AG04449 (cell line): ENCODE results near the gene LMLN.

Source experiments
- CTCF ChIA-PET: fragments of 350-600 bp; formaldehyde crosslinking; extraction: SDS; loops from one replicate; lab custom pipeline; 2021; ENCODE audit warnings: antibody characterized with exemption; lab: Yijun Ruan, JAX
- POLR2A ChIA-PET: fragments of 400-600, 350-600 bp; formaldehyde crosslinking; extraction: SDS; loops from one replicate; lab custom pipeline; 2020; ENCODE audit warnings: antibody characterized with exemption, inconsistent platforms; lab: Yijun Ruan, JAX
- DNase-seq: peaks from one replicate; pipeline ENCODE4 v3.0.0-alpha.2; 2010; ENCODE audit warnings: low read depth, low spot score
- H3K4me3 ChIP-seq: 2 replicates; pipeline ENCODE4 v1.5.1; 2011; ENCODE audit warnings: low read depth, mild to moderate bottlenecking, control low read depth, low read length
- CTCF ChIP-seq: IDR thresholded peaks from one replicate; pipeline ENCODE4 v1.5.1; 2011; ENCODE audit warnings: mild to moderate bottlenecking, moderate library complexity, low read length, control low read depth, inconsistent platforms; ENCODE audit not compliant: insufficient read depth; ENCODE audit errors: missing control alignments

The LMLN gene

GRCh38 chr3:197950677-197951061 is 9.3 kb upstream of the LMLN start:
- no peak for TF ChIP-seq CTCF
- POLR2A ChIA-PET = no interaction called here
- CTCF ChIA-PET = interaction anchor here (1.6 to 3.8 kb wide), 2 partner anchors 8 to 45 kb away, joined by 7 to 22 read pairs; no protein-coding TSS in a partner anchor
- DNase-seq = no peak
- peak overlapping the region; percentile 81 for H3K4me3 ChIP-seq

DNA sequence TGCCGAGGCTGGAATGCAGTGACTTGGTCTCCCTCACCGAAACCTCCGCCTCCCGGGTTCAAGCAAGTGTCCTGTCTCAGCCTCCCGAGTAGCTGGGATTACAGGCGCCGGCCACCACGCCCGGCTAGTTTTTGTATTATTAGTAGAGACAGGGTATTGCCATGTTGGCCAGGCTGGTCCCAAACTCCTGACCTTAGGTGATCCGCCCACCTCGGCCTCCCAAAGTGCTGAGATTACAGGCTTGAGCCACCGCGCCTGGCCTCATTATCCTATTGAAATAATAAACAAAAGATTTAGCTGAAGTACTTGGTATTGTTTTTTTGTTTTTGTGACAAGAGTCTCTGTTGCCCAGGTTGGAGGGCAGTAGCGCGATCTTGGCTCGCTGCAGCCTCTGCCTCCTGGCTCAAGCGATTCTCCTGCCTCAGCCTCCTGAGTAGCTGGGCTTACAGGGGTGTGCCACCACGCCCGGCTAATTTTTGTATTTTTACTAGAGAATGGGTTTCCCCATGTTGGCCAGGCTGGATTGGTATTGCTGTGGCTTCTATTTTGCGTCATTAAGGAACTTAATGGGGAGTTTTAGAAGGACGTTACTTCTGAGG is 8.5 kb upstream of the LMLN start:
- DNase-seq = no peak
- no peak for TF ChIP-seq CTCF
- peak overlapping the region; percentile 81 for H3K4me3 ChIP-seq
- ChIA-PET POLR2A (no interaction called here), CTCF (interaction anchor here (1.4 to 3.8 kb wide), 3 partner anchors 8 to 45 kb away, joined by 6 to 22 read pairs (median 7); no protein-coding TSS in a partner anchor)

GRCh38 chr3:197952440-197952839 is 7.6 kb upstream of the LMLN start:
- CTCF ChIA-PET = interaction anchor here (0.6 to 3.8 kb wide), 3 partner anchors 9 to 46 kb away, joined by 3 to 22 read pairs (median 6); no protein-coding TSS in a partner anchor
- TF ChIP-seq CTCF = no peak
- POLR2A ChIA-PET = interaction anchor here (0.7 kb wide), 1 partner anchor 1002 kb away, joined by 4 read pairs; no protein-coding TSS in a partner anchor
- no peak for DNase-seq
- no peak overlapping the region for H3K4me3 ChIP-seq

- DNase-seq = no peak
- ChIA-PET POLR2A (no interaction called here), CTCF (interaction anchor here (1.3 to 2.2 kb wide), 2 partner anchors 9 to 48 kb away, joined by 4 to 11 read pairs; no protein-coding TSS in a partner anchor)
- no peak overlapping the region for H3K4me3 ChIP-seq
- TF ChIP-seq CTCF = no peak
These were observed 6.7 kb upstream of the LMLN start for GRCh38 chr3:197953325-197953724.

DNA sequence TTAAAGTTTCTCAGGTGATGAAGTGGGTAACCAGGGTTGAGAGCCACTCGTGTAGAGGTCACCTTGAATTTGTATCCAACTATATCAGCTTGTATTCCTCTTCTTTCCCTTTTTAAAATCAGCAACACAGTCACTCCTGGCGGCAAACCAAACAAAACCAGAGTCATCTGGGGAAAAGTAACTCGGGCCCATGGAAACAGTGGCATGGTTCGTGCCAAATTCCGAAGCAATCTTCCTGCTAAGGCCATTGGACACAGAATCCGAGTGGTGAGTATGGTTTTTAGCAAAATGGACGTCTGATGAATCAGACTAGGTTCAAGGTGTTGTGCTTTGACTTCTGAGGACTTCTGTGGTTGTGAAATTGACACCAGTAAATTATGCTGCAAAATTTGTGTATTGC is 6.1 kb upstream of the LMLN start:
- H3K4me3 ChIP-seq = no peak overlapping the region
- no peak for DNase-seq
- ChIA-PET POLR2A (no interaction called here), CTCF (interaction anchor here (1.3 to 2.2 kb wide), 2 partner anchors 10 to 48 kb away, joined by 4 to 11 read pairs; no protein-coding TSS in a partner anchor)
- TF ChIP-seq CTCF = no peak

DNA sequence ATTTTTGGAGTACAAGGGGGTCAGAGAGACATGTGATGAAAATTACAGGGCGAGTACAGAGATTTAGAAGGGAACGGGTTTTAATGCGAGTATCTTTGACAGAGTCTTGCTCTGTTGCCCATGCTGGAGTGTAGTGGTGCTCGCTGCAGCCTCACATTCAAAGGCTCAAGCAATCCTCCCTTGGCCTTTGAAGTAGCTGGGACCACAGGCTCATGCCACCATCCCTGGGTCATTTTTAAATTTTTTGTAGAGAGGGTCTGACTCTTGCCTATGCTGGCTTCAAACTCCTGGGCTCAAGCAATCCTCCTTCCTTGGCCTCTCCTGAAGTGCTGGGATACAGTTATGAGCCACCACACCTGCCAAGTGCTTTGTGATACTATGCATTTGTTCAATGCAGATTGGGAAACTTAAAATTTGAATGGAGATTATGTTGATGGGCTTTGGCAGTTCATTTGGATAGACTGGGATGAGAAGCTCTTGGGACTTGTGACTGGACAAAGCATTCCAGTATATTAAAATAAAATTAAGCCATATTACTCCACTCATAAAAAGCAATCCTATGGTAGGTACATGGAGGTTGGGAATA is 4.0 kb upstream of the LMLN start:
- ChIA-PET POLR2A (no interaction called here), CTCF (interaction anchor here (0.6 kb wide), 1 partner anchor 13 kb away, joined by 3 read pairs; no protein-coding TSS in a partner anchor)
- no peak for TF ChIP-seq CTCF
- no peak overlapping the region for H3K4me3 ChIP-seq
- no peak for DNase-seq
